HepG2 (cell line): ENCODE results near the gene PSMD1. TPM values are rescaled to one million over a fixed set of nuclear protein-coding genes. Genes with fewer than 3 reads are reported as not detected.

Experiments used
- ATF6 ChIP-seq: sonication (generic); formaldehyde crosslinking; conservative IDR thresholded peaks from 2 replicates; pipeline ENCODE4 v1.4.0; 2020; ENCODE audit warnings: missing genetic modification reagents
- BCLAF1 ChIP-seq: fragments of 450-650 bp; IDR thresholded peaks from 2 replicates; pipeline ENCODE4 v1.6.1; 2017; ENCODE audit warnings: mild to moderate bottlenecking
- CEBPB ChIP-seq: IDR thresholded peaks from 2 replicates; pipeline ENCODE4 v1.6.1; 2011; ENCODE audit warnings: low read depth, low read length, improper control_type of control experiment, borderline replicate concordance
- CREB1 ChIP-seq, 2 experiments: fragments of 450-650 bp in 1 of 2; IDR thresholded peaks; 2 replicates each; pipeline ENCODE4 v1.6.1; 2016 to 2017; ENCODE audit warnings: control low read depth in 1 of 2, mild to moderate bottlenecking in 1 of 2, missing compliant biosample characterization in 1 of 2, missing genetic modification characterization in 1 of 2
- DMAP1 ChIP-seq: IDR thresholded peaks from 2 replicates; pipeline ENCODE4 v1.6.1; 2016
- FLYWCH1 ChIP-seq: sonication (generic); formaldehyde crosslinking; IDR thresholded peaks from 2 replicates; pipeline ENCODE4 v1.8.1; 2023; ENCODE audit warnings: mild to moderate bottlenecking, missing genetic modification reagents
- HOXA7 ChIP-seq: sonication (generic); formaldehyde crosslinking; IDR thresholded peaks from 2 replicates; pipeline ENCODE4 v1.8.1; 2022; ENCODE audit warnings: mild to moderate bottlenecking, missing genetic modification reagents, moderate library complexity
- MYPOP ChIP-seq: sonication (generic); formaldehyde crosslinking; IDR thresholded peaks from 2 replicates; pipeline ENCODE4 v1.8.1; 2023; ENCODE audit warnings: mild to moderate bottlenecking, moderate library complexity, missing genetic modification reagents
- PLSCR1 ChIP-seq: sonication (generic); formaldehyde crosslinking; IDR thresholded peaks from 2 replicates; pipeline ENCODE4 v1.5.0; 2020; ENCODE audit warnings: missing genetic modification reagents, mild to moderate bottlenecking, borderline replicate concordance
- PREB ChIP-seq: sonication (generic); formaldehyde crosslinking; IDR thresholded peaks from 2 replicates; pipeline ENCODE4 v1.4.0; 2020; ENCODE audit warnings: missing genetic modification reagents
- SETDB1 ChIP-seq: sonication (generic); formaldehyde crosslinking; IDR thresholded peaks from 2 replicates; pipeline ENCODE4 v1.5.1; 2020; ENCODE audit warnings: missing genetic modification reagents, mild to moderate bottlenecking, borderline replicate concordance
- ZNF143 ChIP-seq: sonication (generic); formaldehyde crosslinking; IDR thresholded peaks from 2 replicates; pipeline ENCODE4 v1.4.0; 2020; ENCODE audit warnings: missing genetic modification reagents
- ZNF260 ChIP-seq: sonication (generic); formaldehyde crosslinking; IDR thresholded peaks from 2 replicates; pipeline ENCODE4 v1.4.0; 2020; ENCODE audit warnings: missing genetic modification reagents, low read depth, mild to moderate bottlenecking, borderline replicate concordance
- ZNF274 ChIP-seq: sonication (generic); formaldehyde crosslinking; IDR thresholded peaks from 2 replicates; pipeline ENCODE4 v1.5.1; 2020; ENCODE audit warnings: mild to moderate bottlenecking, missing genetic modification reagents
- ZNF275 ChIP-seq: sonication (generic); formaldehyde crosslinking; IDR thresholded peaks from 2 replicates; pipeline ENCODE4 v1.8.0; 2022; ENCODE audit warnings: missing genetic modification reagents, mild to moderate bottlenecking, inconsistent platforms, borderline replicate concordance
- ZNF549 ChIP-seq: sonication (generic); formaldehyde crosslinking; IDR thresholded peaks from 2 replicates; pipeline ENCODE4 v1.5.0; 2020; ENCODE audit warnings: missing genetic modification reagents
- ZNF552 ChIP-seq: sonication (generic); formaldehyde crosslinking; IDR thresholded peaks from 2 replicates; pipeline ENCODE4 v1.9.0; 2022; ENCODE audit warnings: missing genetic modification reagents, mild to moderate bottlenecking, borderline replicate concordance
- ZNF790 ChIP-seq: sonication (generic); formaldehyde crosslinking; IDR thresholded peaks from 2 replicates; pipeline ENCODE4 v1.8.0; 2022; ENCODE audit warnings: missing genetic modification reagents, mild to moderate bottlenecking, borderline replicate concordance
- ZNF850 ChIP-seq: sonication (generic); formaldehyde crosslinking; conservative IDR thresholded peaks from 2 replicates; pipeline ENCODE4 v1.9.0; 2021; ENCODE audit warnings: mild to moderate bottlenecking, missing genetic modification reagents
- polyA plus RNA-seq, 8 experiments: library from polyadenylated mRNA; depleted of rRNA in 3 of 8; stranded (reverse) in 7 of 8; unstranded in 1 of 8; fragments of >200 nt; fragmentation: Illumina TruSeq in 4 of 8; extraction: Trizol in 4 of 8; gene quantifications; 2 replicates each; pipeline versions ENCODE4 v1.2.1 to v1.2.3, GENCODE V29; 2011 to 2016; ENCODE audit warnings: low read depth in 4 of 8, missing spikeins in 1 of 8, mixed read lengths in 1 of 8; ENCODE audit not compliant: insufficient read depth in 1 of 8
- total RNA-seq, 5 experiments: library from RNA; depleted of rRNA; stranded (reverse); fragments of >200 nt; fragmentation: Illumina TruSeq; extraction: Trizol; gene quantifications; 2 replicates each; pipeline ENCODE4 v1.2.3, GENCODE V29; 2016; ENCODE audit warnings: low read depth in 1 of 5

PSMD1 gene
- total and polyA plus RNA-seq, 2 of the 13 experiments (the other 11 are each of a cell fraction or from before 2014, with no cell fraction given): 136 to 191 TPM

GRCh38 chr2:231198291-231199173 lies 141.9 kb downstream of the PSMD1 start, which contains the start of gene ARMC9 (continued):
- TF ChIP-seq ATF6 (CRISPR knock-in tag): no peak; the same call in 1 of the 2 replicates
- no peak for TF ChIP-seq ZNF790 (CRISPR knock-in tag)
- no peak for TF ChIP-seq ZNF850 (CRISPR knock-in tag)
- no peak for TF ChIP-seq FLYWCH1
- TF ChIP-seq CEBPB: no peak
- TF ChIP-seq PLSCR1 (CRISPR knock-in tag): no peak
- TF ChIP-seq BCLAF1: no peak
- TF ChIP-seq CREB1 (IDR thresholded peaks at IDR 0.05): no peak; the same call in 1 of the 2 replicates
- TF ChIP-seq CREB1 (CRISPR knock-in tag; IDR thresholded peaks at IDR 0.05): no peak
- no peak; the same call in none of the 2 replicates for TF ChIP-seq ZNF274 (CRISPR knock-in tag)
- TF ChIP-seq ZNF143: peak; percentile 88
- peak; percentile 71; the same call in 1 of the 2 replicates for TF ChIP-seq PREB (CRISPR knock-in tag)
- TF ChIP-seq SETDB1 (CRISPR knock-in tag): no peak
- TF ChIP-seq DMAP1 (CRISPR knock-in tag): peak; percentile 50
- peak; percentile 61; the same call in 1 of the 2 replicates for TF ChIP-seq ZNF552 (CRISPR knock-in tag)
- TF ChIP-seq HOXA7: no peak
- TF ChIP-seq ZNF260 (CRISPR knock-in tag): no peak
- TF ChIP-seq ZNF275 (CRISPR knock-in tag): peak; percentile 75; the same call in 1 of the 2 replicates
- no peak for TF ChIP-seq ZNF549 (CRISPR knock-in tag)
- TF ChIP-seq MYPOP (CRISPR knock-in tag): no peak; the same call in 1 of the 2 replicates
